ENCODE measurements around the gene WWOX. TPM values are rescaled to one million over a fixed set of nuclear protein-coding genes. Genes with fewer than 3 reads are reported as not detected.

The WWOX gene
- total RNA-seq, 1 experiment from 2014 or later: 28.3 TPM

DNA sequence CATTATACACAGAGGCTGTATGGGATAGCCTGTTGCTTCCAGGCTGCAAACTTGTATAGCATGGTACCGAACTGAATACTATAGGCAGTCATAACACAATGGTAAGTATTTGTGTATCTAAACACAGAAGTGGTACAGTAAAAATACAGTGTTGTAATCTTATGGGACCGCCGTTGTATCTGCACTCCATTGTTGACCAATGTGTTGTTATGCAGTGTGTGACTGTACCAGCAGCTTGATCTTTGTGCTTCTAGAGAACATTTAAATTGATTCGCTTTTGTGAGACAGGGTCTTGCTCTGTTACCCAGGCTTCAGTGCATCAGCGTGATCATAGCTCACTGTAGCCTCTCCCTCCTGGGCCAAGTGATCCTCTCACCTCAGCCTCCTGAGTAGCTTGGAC lies 31.5 kb downstream of the WWOX start:
- Histone ChIP-seq H3K9me3 (ENCODE audit: low read length) (no peaks in the 10 kb centered on the region), H4K20me1 (ENCODE audit: low read length) (no peaks in the 10 kb centered on the region), H3K4me3 (ENCODE audit: low read length) (no peak overlapping the region), H2AFZ (ENCODE audit: low read length) (no peak overlapping the region), H3K27ac (ENCODE audit: low read length) (no peak overlapping the region), H3K9me2 (replicated peaks; ENCODE audit: low read length) (no peaks in the 10 kb centered on the region), H3K79me2 (ENCODE audit: low read length) (no peaks in the 10 kb centered on the region), H3F3A (ENCODE audit: low read length, unreplicated experiment) (no peaks in the 10 kb centered on the region), H3K4me1 (ENCODE audit: insufficient read depth, low read length) (peaks cover 11% of the 10 kb centered on the region), H3K36me3 (ENCODE audit: low read depth, low read length) (no peaks in the 10 kb centered on the region; the same call in 1 of the 2 replicates), H3K9ac (ENCODE audit: low read length) (no peak overlapping the region), H3K4me2 (ENCODE audit: low read length) (no peak overlapping the region), H3K27me3 (ENCODE audit: low read length) (no peaks in the 10 kb centered on the region)
- no peak for DNase-seq
- BruUV-seq (replicated peaks): no TSS peak
- intact Hi-C loops (cut with micrococcal nuclease): no loop called here
- no peak for ATAC-seq
- TF ChIP-seq, protein P1, sequence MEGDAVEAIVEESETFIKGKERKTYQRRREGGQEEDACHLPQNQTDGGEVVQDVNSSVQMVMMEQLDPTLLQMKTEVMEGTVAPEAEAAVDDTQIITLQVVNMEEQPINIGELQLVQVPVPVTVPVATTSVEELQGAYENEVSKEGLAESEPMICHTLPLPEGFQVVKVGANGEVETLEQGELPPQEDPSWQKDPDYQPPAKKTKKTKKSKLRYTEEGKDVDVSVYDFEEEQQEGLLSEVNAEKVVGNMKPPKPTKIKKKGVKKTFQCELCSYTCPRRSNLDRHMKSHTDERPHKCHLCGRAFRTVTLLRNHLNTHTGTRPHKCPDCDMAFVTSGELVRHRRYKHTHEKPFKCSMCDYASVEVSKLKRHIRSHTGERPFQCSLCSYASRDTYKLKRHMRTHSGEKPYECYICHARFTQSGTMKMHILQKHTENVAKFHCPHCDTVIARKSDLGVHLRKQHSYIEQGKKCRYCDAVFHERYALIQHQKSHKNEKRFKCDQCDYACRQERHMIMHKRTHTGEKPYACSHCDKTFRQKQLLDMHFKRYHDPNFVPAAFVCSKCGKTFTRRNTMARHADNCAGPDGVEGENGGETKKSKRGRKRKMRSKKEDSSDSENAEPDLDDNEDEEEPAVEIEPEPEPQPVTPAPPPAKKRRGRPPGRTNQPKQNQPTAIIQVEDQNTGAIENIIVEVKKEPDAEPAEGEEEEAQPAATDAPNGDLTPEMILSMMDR (conservative IDR thresholded peaks at IDR 0.05; ENCODE audit: low read depth, low read length): no peak
- TF ChIP-seq EZH2phosphoT487 (IDR thresholded peaks at IDR 0.05; ENCODE audit: borderline replicate concordance, low read length) (no peak), EZH2 (IDR thresholded peaks at IDR 0.05; ENCODE audit: low read length, unreplicated experiment) (no peak)
- ChIA-PET CTCF (no interaction called here), POLR2A (ENCODE audit: unreplicated experiment) (no interaction called here)

DNA sequence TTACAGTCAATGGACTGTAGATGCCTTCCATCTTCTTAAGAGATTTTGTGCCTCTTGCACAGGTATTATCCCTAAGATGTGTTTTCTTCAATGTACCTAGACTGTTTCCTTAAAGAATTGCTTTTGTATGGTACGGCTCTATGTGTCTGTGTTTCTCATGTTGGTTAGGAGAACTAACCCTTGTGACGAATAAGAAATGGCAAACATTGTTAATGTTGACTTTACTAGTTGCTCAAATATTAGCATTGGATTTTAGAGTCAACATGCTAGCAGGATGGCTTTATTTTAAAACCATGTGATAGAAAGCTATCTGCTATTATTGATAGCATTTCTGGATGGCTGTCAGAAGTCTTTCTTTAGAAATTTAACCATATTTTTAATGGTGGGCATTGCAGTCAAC lies 34.5 kb downstream of the WWOX start:
- H2AFZ ChIP-seq (ENCODE audit: low read length): no peak overlapping the region
- TF ChIP-seq EZH2 (IDR thresholded peaks at IDR 0.05; ENCODE audit: low read length, unreplicated experiment): no peak
- no peak for TF ChIP-seq EZH2phosphoT487 (IDR thresholded peaks at IDR 0.05; ENCODE audit: borderline replicate concordance, low read length)
- intact Hi-C loops (cut with micrococcal nuclease): loop anchor here (1.0 kb wide), 1 partner anchor 50 kb away; no protein-coding TSS in a partner anchor
- H3K9me2 ChIP-seq (replicated peaks; ENCODE audit: low read length): no peaks in the 10 kb centered on the region
- POLR2A ChIA-PET (ENCODE audit: unreplicated experiment): interaction anchor here (0.6 kb wide), 3 partner anchors 51 to 78 kb away, joined by 3 read pairs; no protein-coding TSS in a partner anchor
- H3K4me2 ChIP-seq (ENCODE audit: low read length): peak overlapping the region; percentile 33; the same call in 1 of the 2 replicates
- H3F3A ChIP-seq (ENCODE audit: low read length, unreplicated experiment): no peaks in the 10 kb centered on the region
- no peaks in the 10 kb centered on the region for H4K20me1 ChIP-seq (ENCODE audit: low read length)
- H3K27me3 ChIP-seq (ENCODE audit: low read length): no peaks in the 10 kb centered on the region
- peaks cover 11% of the 10 kb centered on the region for H3K4me1 ChIP-seq (ENCODE audit: insufficient read depth, low read length)
- CTCF ChIA-PET: interaction anchor here (0.6 kb wide), 1 partner anchor 11 kb away, joined by 3 read pairs; no protein-coding TSS in a partner anchor
- H3K36me3 ChIP-seq (ENCODE audit: low read depth, low read length): no peaks in the 10 kb centered on the region; the same call in 1 of the 2 replicates
- ATAC-seq (peak; percentile 99), DNase-seq (peak; percentile 59)
- no peaks in the 10 kb centered on the region for H3K79me2 ChIP-seq (ENCODE audit: low read length)
- BruUV-seq (replicated peaks): no TSS peak
- H3K27ac ChIP-seq (ENCODE audit: low read length): peak overlapping the region; percentile 55
- no peaks in the 10 kb centered on the region for H3K9me3 ChIP-seq (ENCODE audit: low read length)
- no peak overlapping the region for H3K4me3 ChIP-seq (ENCODE audit: low read length)
- H3K9ac ChIP-seq (ENCODE audit: low read length): no peak overlapping the region

DNA sequence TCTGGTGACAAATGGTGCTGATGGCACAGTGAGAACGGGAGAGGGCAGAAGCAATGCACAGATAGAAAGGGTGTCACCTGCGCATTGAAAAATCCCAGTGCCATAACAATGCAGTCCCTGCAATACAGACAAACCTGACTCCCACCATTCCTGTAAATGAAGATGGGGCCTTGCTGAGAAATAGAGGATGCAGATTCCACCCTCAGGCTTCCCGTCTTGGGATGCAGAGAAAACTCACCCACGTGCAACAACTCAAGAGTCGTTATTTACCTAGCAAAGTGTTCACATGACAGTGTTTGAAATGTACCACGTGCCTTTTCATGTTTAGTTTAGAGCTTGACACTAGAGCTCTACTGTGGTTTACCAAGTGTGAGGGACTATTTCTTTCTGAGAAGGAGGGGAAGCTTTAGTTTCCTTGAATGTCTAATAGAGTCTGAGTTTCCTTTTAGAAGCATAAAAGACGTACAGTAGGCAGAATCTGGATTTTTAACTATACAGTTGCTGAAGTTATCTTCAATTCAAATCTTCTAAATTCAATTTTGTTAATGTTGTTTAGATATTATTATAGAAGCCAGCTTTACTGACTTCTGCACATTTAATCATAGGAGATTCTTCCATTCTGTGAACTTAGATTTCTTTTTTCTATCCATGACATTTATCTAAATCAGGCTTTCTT lies 35.6 kb downstream of the WWOX start:
- ChIA-PET CTCF (no interaction called here), POLR2A (ENCODE audit: unreplicated experiment) (no interaction called here)
- Histone ChIP-seq H4K20me1 (ENCODE audit: low read length) (no peaks in the 10 kb centered on the region), H3K9me3 (ENCODE audit: low read length) (no peaks in the 10 kb centered on the region), H3K27ac (ENCODE audit: low read length) (no peak overlapping the region), H3K4me2 (ENCODE audit: low read length) (no peak overlapping the region), H3K27me3 (ENCODE audit: low read length) (no peaks in the 10 kb centered on the region), H3K9ac (ENCODE audit: low read length) (no peak overlapping the region), H2AFZ (ENCODE audit: low read length) (no peak overlapping the region), H3K9me2 (replicated peaks; ENCODE audit: low read length) (no peaks in the 10 kb centered on the region), H3K36me3 (ENCODE audit: low read depth, low read length) (no peaks in the 10 kb centered on the region; the same call in 1 of the 2 replicates), H3F3A (ENCODE audit: low read length, unreplicated experiment) (no peaks in the 10 kb centered on the region), H3K4me3 (ENCODE audit: low read length) (no peak overlapping the region), H3K79me2 (ENCODE audit: low read length) (no peaks in the 10 kb centered on the region), H3K4me1 (ENCODE audit: insufficient read depth, low read length) (peaks cover 11% of the 10 kb centered on the region)
- BruUV-seq (replicated peaks): no TSS peak
- intact Hi-C loops (cut with micrococcal nuclease): loop anchor here (1.0 kb wide), 1 partner anchor 49 kb away; no protein-coding TSS in a partner anchor
- no peak for TF ChIP-seq EZH2 (IDR thresholded peaks at IDR 0.05; ENCODE audit: low read length, unreplicated experiment)
- TF ChIP-seq, protein P1 (conservative IDR thresholded peaks at IDR 0.05; ENCODE audit: low read depth, low read length): no peak
- no peak for TF ChIP-seq EZH2phosphoT487 (IDR thresholded peaks at IDR 0.05; ENCODE audit: borderline replicate concordance, low read length)
- ATAC-seq: no peak
- DNase-seq: no peak
